WERI-Rb-1 (cell line): ENCODE measurements around the gene MLYCD.

Source experiments
- DNase-seq: peaks from one replicate; pipeline ENCODE4 v3.0.0-alpha.2; 2020
- H3K27ac ChIP-seq: fragments of 250-450 bp; sonication (Bioruptor Pico); 2 replicates; pipeline ENCODE4 v1.5.1; 2020; ENCODE audit warnings: mild to moderate bottlenecking, moderate library complexity
- H3K27me3 ChIP-seq: fragments of 250-450 bp; sonication (Bioruptor Pico); 2 replicates; pipeline ENCODE4 v1.5.1; 2021; ENCODE audit warnings: mild to moderate bottlenecking, low read depth, moderate library complexity; ENCODE audit not compliant: insufficient read depth, severe bottlenecking
- H3K36me3 ChIP-seq: fragments of 250-450 bp; sonication (Bioruptor Pico); 2 replicates; pipeline ENCODE4 v1.5.1; 2020; ENCODE audit warnings: mild to moderate bottlenecking, moderate library complexity
- H3K4me3 ChIP-seq: 2 replicates; pipeline ENCODE4 v1.5.1; 2011; ENCODE audit warnings: low read depth, mild to moderate bottlenecking, control low read depth, low read length
- H3K9me3 ChIP-seq: fragments of 250-450 bp; sonication (Bioruptor Pico); 2 replicates; pipeline ENCODE4 v1.5.1; 2021; ENCODE audit warnings: mild to moderate bottlenecking, moderate library complexity; ENCODE audit not compliant: severe bottlenecking
- TF ChIP-seq, protein P1 (sequence below): IDR thresholded peaks from 2 replicates; pipeline ENCODE4 v1.5.1; 2011; ENCODE audit warnings: low read depth, mild to moderate bottlenecking, control low read depth, inconsistent platforms, low read length

MLYCD gene

DNA sequence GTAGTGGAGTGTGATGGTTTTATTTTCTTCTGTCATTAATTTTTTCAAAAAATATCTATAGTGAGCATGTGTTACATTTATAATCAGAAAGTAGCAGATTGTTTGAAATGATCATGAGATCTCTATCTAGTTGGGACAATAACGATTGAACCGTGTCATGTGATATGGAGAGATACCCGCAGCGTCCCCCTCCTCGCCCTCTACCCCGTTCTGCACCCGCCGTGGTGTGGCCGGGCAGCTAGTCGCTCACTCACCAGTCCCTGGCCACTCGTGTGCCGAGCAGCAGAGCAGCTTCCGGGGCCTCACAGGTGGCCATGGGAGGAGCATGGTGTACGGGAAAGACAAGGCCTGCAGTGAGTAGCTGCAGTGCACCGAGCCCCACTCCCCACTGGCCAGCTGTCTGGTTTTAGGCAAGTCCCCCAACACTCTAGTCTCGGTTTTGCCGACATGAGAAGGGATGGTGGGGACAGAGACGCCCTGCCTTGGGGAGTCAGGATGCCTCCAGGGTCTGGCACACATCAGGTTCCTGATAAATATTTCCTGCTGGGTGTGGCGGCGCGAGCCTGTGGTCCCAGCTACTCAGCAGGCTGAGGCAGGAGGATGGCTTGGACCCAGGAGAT, 15.3 kb downstream of the MLYCD start:
- H3K4me3 ChIP-seq: no peak overlapping the region
- no peak overlapping the region for H3K27ac ChIP-seq
- no peaks in the 10 kb centered on the region for H3K9me3 ChIP-seq
- DNase-seq: no peak
- H3K27me3 ChIP-seq: no peaks in the 10 kb centered on the region
- TF ChIP-seq, protein P1, sequence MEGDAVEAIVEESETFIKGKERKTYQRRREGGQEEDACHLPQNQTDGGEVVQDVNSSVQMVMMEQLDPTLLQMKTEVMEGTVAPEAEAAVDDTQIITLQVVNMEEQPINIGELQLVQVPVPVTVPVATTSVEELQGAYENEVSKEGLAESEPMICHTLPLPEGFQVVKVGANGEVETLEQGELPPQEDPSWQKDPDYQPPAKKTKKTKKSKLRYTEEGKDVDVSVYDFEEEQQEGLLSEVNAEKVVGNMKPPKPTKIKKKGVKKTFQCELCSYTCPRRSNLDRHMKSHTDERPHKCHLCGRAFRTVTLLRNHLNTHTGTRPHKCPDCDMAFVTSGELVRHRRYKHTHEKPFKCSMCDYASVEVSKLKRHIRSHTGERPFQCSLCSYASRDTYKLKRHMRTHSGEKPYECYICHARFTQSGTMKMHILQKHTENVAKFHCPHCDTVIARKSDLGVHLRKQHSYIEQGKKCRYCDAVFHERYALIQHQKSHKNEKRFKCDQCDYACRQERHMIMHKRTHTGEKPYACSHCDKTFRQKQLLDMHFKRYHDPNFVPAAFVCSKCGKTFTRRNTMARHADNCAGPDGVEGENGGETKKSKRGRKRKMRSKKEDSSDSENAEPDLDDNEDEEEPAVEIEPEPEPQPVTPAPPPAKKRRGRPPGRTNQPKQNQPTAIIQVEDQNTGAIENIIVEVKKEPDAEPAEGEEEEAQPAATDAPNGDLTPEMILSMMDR: no peak
- no peaks in the 10 kb centered on the region; the same call in 1 of the 2 replicates for H3K36me3 ChIP-seq

DNA sequence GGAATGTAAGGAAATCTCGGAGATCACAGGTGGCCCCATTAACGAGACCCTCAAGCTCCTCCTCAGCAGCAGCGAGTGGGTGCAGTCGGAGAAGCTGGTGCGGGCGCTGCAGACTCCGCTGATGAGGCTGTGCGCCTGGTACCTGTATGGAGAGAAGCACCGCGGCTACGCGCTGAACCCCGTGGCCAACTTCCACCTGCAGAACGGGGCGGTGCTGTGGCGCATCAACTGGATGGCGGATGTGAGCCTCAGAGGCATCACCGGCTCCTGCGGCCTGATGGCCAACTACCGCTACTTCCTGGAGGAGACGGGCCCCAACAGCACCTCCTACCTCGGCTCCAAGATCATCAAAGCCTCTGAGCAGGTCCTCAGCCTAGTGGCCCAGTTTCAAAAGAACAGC, 16.2 kb downstream of the MLYCD start:
- TF ChIP-seq, protein P1: no peak
- Histone ChIP-seq H3K27ac (no peak overlapping the region), H3K4me3 (no peak overlapping the region), H3K36me3 (no peaks in the 10 kb centered on the region; the same call in 1 of the 2 replicates), H3K27me3 (no peaks in the 10 kb centered on the region), H3K9me3 (no peaks in the 10 kb centered on the region)
- DNase-seq: no peak

GRCh38 chr16:83915491-83915890, 16.6 kb downstream of the MLYCD start:
- no peaks in the 10 kb centered on the region; the same call in 1 of the 2 replicates for H3K36me3 ChIP-seq
- TF ChIP-seq, protein P1: no peak
- H3K9me3 ChIP-seq: no peaks in the 10 kb centered on the region
- H3K27me3 ChIP-seq: no peaks in the 10 kb centered on the region
- DNase-seq: no peak
- no peak overlapping the region for H3K4me3 ChIP-seq
- no peak overlapping the region for H3K27ac ChIP-seq

GRCh38 chr16:83917152-83918120, 18.5 kb downstream of the MLYCD start:
- no peaks in the 10 kb centered on the region for H3K9me3 ChIP-seq
- TF ChIP-seq, protein P1: no peak
- no peak for DNase-seq
- H3K27ac ChIP-seq: no peak overlapping the region
- no peaks in the 10 kb centered on the region; the same call in 1 of the 2 replicates for H3K36me3 ChIP-seq
- H3K4me3 ChIP-seq: no peak overlapping the region
- no peaks in the 10 kb centered on the region for H3K27me3 ChIP-seq

- no peak overlapping the region for H3K4me3 ChIP-seq
- no peaks in the 10 kb centered on the region for H3K36me3 ChIP-seq
- no peak overlapping the region for H3K27ac ChIP-seq
- no peaks in the 10 kb centered on the region for H3K27me3 ChIP-seq
- DNase-seq: no peak
- TF ChIP-seq, protein P1: no peak
- H3K9me3 ChIP-seq: no peaks in the 10 kb centered on the region
These were observed 22.1 kb downstream of the MLYCD start for GRCh38 chr16:83920894-83921491.
